GM23248 (cell line): ENCODE measurements around the gene OSBP2.

ENCODE experiments used
- EZH2 ChIP-seq: fragments of 200-600 bp; sonication (generic); IDR thresholded peaks from 2 replicates; pipeline ENCODE4 v1.6.1; 2018; ENCODE audit warnings: antibody characterized with exemption, mild to moderate bottlenecking; ENCODE audit not compliant: insufficient read depth, poor library complexity, severe bottlenecking
- EZH2phosphoT487 ChIP-seq: fragments of 200-600 bp; sonication (generic); IDR thresholded peaks from 2 replicates; pipeline ENCODE4 v1.6.1; 2018; ENCODE audit warnings: antibody characterized with exemption, moderate library complexity, mild to moderate bottlenecking, low read depth; ENCODE audit not compliant: insufficient read depth

DNA sequence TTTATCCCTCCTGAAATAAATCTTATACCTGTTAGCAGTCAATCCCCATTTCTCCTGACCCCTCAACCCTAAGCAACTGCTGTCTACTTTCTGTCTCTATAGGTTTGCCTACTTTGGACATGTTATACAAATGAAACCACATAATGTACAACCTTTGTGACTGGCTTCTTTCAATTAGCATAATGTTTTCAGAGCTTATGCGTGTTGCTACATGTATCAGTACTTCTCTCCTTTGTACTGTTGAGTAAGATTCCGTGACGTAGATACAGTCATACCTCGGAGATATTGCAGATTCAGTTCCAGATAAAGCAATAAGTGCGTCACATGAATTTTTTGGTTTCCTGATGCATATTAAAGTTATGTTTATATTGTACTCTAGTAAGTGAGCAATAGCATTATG lies 146.6 kb downstream of the OSBP2 start:
- TF ChIP-seq EZH2phosphoT487 (no peak), EZH2 (no peak)
